ENCODE results near the gene TRMO. TPM values are rescaled to one million over a fixed set of nuclear protein-coding genes. Genes with fewer than 3 reads are reported as not detected.

The TRMO gene
- total RNA-seq, 1 experiment from 2014 or later: 15.8 TPM

- Histone ChIP-seq H3F3A (ENCODE audit: insufficient read depth, low read depth) (no peaks in the 10 kb centered on the region), H3K4me3 (no peak overlapping the region), H3K9me2 (ENCODE audit: insufficient read depth) (no peaks in the 10 kb centered on the region), H2AFZ (no peak overlapping the region), H3K36me3 (ENCODE audit: low read depth) (no peaks in the 10 kb centered on the region), H4K20me1 (ENCODE audit: insufficient read depth) (no peaks in the 10 kb centered on the region), H3K4me2 (no peak overlapping the region), H3K4me1 (replicated peaks; ENCODE audit: insufficient read depth) (no peaks in the 10 kb centered on the region), H3K27ac (no peak overlapping the region), H3K27me3 (ENCODE audit: insufficient read depth, low read depth) (no peaks in the 10 kb centered on the region), H3K79me2 (ENCODE audit: low read depth) (no peaks in the 10 kb centered on the region), H3K9me3 (ENCODE audit: insufficient read depth, low read depth) (no peaks in the 10 kb centered on the region)
- TF ChIP-seq, protein P1, sequence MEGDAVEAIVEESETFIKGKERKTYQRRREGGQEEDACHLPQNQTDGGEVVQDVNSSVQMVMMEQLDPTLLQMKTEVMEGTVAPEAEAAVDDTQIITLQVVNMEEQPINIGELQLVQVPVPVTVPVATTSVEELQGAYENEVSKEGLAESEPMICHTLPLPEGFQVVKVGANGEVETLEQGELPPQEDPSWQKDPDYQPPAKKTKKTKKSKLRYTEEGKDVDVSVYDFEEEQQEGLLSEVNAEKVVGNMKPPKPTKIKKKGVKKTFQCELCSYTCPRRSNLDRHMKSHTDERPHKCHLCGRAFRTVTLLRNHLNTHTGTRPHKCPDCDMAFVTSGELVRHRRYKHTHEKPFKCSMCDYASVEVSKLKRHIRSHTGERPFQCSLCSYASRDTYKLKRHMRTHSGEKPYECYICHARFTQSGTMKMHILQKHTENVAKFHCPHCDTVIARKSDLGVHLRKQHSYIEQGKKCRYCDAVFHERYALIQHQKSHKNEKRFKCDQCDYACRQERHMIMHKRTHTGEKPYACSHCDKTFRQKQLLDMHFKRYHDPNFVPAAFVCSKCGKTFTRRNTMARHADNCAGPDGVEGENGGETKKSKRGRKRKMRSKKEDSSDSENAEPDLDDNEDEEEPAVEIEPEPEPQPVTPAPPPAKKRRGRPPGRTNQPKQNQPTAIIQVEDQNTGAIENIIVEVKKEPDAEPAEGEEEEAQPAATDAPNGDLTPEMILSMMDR (conservative IDR thresholded peaks at IDR 0.05): no peak
- TF ChIP-seq EZH2 (IDR thresholded peaks at IDR 0.05; ENCODE audit: low read depth): no peak
- no TSS peak for BruUV-seq (replicated peaks)
- ChIA-PET CTCF (no interaction called here), POLR2A (ENCODE audit: unreplicated experiment) (no interaction called here)
- intact Hi-C loops (cut with micrococcal nuclease; ENCODE audit: unreplicated experiment): no loop called here
- DNase-seq: no peak
Measured at GRCh38 chr9:97936998-97937397, 14.7 kb upstream of the TRMO start.

DNA sequence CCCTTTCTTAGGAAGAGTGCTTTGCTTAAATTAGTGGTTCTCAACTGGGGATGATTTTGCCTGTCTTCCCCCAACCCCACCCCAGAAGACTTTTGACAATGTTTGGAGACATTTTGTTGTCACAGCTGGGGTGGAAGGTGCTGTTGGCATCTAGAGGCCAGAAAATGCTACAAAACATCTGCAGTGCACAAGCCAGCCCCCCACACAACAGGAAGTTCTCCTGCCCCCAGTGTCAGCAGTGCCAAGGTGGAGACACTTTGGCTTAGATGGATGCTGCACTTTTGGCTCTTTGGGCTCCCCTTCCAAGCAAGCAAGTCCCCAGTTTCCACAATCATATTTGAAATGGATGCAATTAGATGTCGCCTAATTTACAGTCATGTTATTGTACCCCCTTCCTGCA is 13.0 kb upstream of the TRMO start:
- POLR2A ChIA-PET (ENCODE audit: unreplicated experiment): no interaction called here
- CTCF ChIA-PET: no interaction called here

DNA sequence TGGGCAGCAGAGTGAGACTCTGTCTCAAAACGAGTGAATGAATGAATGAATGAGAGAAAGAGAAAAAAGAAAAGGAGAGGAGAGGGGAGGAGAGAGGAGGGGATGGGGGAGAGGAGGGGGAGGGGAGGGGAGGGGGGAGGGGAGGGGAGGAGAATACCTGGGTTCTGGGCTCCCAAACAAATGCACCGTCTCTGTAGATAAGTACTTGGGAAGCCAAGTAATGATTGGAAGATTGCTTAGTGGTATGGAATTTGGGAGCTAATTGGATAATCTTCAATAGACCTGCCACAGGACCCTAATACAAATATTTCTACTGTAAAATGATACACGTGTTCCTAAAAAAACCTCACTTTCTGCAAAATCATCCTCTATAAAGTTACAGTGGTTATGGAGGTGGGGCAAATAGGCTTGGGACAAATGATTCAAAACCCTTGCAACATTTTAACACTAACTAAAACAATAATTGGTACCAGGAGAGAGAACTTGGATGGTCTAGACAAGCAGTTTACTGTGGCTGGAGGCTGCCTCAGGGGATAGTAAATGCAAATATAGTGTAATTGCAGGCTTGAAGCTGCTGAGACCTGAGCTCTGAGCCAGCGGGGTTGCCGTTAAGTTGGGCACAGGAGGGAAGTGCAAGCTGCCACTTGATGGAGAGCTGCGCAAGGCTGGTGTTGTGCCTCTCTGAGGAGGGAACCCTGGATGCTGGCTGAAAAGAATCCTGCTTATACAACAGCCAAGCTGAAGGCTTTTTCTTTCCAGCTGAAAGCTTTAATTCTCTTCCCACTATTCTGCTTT is 12.2 kb upstream of the TRMO start:
- Histone ChIP-seq H3K27ac (no peak overlapping the region), H3K4me2 (no peak overlapping the region), H3K36me3 (ENCODE audit: low read depth) (no peaks in the 10 kb centered on the region), H2AFZ (no peak overlapping the region), H3K79me2 (ENCODE audit: low read depth) (no peaks in the 10 kb centered on the region), H3K9me3 (ENCODE audit: insufficient read depth, low read depth) (no peaks in the 10 kb centered on the region), H3K4me3 (no peak overlapping the region), H3K9me2 (ENCODE audit: insufficient read depth) (no peaks in the 10 kb centered on the region), H3K4me1 (replicated peaks; ENCODE audit: insufficient read depth) (no peaks in the 10 kb centered on the region), H3F3A (ENCODE audit: insufficient read depth, low read depth) (no peaks in the 10 kb centered on the region), H3K27me3 (ENCODE audit: insufficient read depth, low read depth) (no peaks in the 10 kb centered on the region), H4K20me1 (ENCODE audit: insufficient read depth) (no peaks in the 10 kb centered on the region)
- intact Hi-C loops (cut with micrococcal nuclease; ENCODE audit: unreplicated experiment): no loop called here
- ChIA-PET CTCF (no interaction called here), POLR2A (ENCODE audit: unreplicated experiment) (interaction anchor here (0.7 kb wide), 1 partner anchor 175 kb away, joined by 7 read pairs; no protein-coding TSS in a partner anchor)
- no TSS peak for BruUV-seq (replicated peaks)
- DNase-seq: no peak
- TF ChIP-seq, protein P1 (conservative IDR thresholded peaks at IDR 0.05): no peak
- no peak for TF ChIP-seq EZH2 (IDR thresholded peaks at IDR 0.05; ENCODE audit: low read depth)

More for the DNA sequence above, 13.0 kb upstream of the TRMO start:
- Histone ChIP-seq H3K4me1 (replicated peaks; ENCODE audit: insufficient read depth) (no peaks in the 10 kb centered on the region), H3K9me3 (ENCODE audit: insufficient read depth, low read depth) (no peaks in the 10 kb centered on the region), H3K27ac (no peak overlapping the region), H3K4me3 (no peak overlapping the region), H3K9me2 (ENCODE audit: insufficient read depth) (no peaks in the 10 kb centered on the region), H2AFZ (no peak overlapping the region), H3K36me3 (ENCODE audit: low read depth) (no peaks in the 10 kb centered on the region), H3K79me2 (ENCODE audit: low read depth) (no peaks in the 10 kb centered on the region), H3F3A (ENCODE audit: insufficient read depth, low read depth) (no peaks in the 10 kb centered on the region), H4K20me1 (ENCODE audit: insufficient read depth) (no peaks in the 10 kb centered on the region), H3K27me3 (ENCODE audit: insufficient read depth, low read depth) (no peaks in the 10 kb centered on the region), H3K4me2 (no peak overlapping the region)
- BruUV-seq (replicated peaks): no TSS peak
- TF ChIP-seq, protein P1 (conservative IDR thresholded peaks at IDR 0.05): no peak
- no peak for TF ChIP-seq EZH2 (IDR thresholded peaks at IDR 0.05; ENCODE audit: low read depth)
- intact Hi-C loops (cut with micrococcal nuclease; ENCODE audit: unreplicated experiment): no loop called here
- DNase-seq: no peak

Measured in PC-9 (cell line).